BLaER1 (cell line): ENCODE data around the gene LSAMP.

Experiments used
- H3K27ac ChIP-seq: shearing (Covaris generic); formaldehyde crosslinking; 2 replicates; pipeline ENCODE4 v1.8.1; 2022
- H3K27me3 ChIP-seq: shearing (Covaris generic); formaldehyde crosslinking; 2 replicates; pipeline ENCODE4 v1.8.1; 2022
- H3K36me3 ChIP-seq: shearing (Covaris generic); formaldehyde crosslinking; 2 replicates; pipeline ENCODE4 v1.8.1; 2022
- H3K4me1 ChIP-seq: shearing (Covaris generic); formaldehyde crosslinking; 2 replicates; pipeline ENCODE4 v1.8.1; 2022
- H3K4me2 ChIP-seq: shearing (Covaris generic); formaldehyde crosslinking; 2 replicates; pipeline ENCODE4 v1.8.1; 2022
- H3K4me3 ChIP-seq: shearing (Covaris generic); formaldehyde crosslinking; 2 replicates; pipeline ENCODE4 v1.8.1; 2022
- H3K9ac ChIP-seq: shearing (Covaris generic); formaldehyde crosslinking; 2 replicates; pipeline ENCODE4 v1.8.1; 2022
- H3K9me3 ChIP-seq: shearing (Covaris generic); formaldehyde crosslinking; 2 replicates; pipeline ENCODE4 v1.8.1; 2022
- H4K20me1 ChIP-seq: shearing (Covaris generic); formaldehyde crosslinking; 2 replicates; pipeline ENCODE4 v1.8.1; 2022
- Cebpa-rat ChIP-seq: shearing (Covaris generic); IDR thresholded peaks from 2 replicates; pipeline ENCODE4 v1.8.1; 2022

LSAMP gene

GRCh38 chr3:116056280-116056679 lies 389.0 kb downstream of the LSAMP start:
- H3K9me3 ChIP-seq, result no peaks in the 10 kb centered on the region
- no peaks in the 10 kb centered on the region for H4K20me1 ChIP-seq
- H3K27me3 ChIP-seq, result no peaks in the 10 kb centered on the region
- no peak for TF ChIP-seq Cebpa-rat
- H3K9ac ChIP-seq, result no peak overlapping the region
- no peaks in the 10 kb centered on the region for H3K36me3 ChIP-seq
- H3K4me3 ChIP-seq, result no peak overlapping the region
- no peak overlapping the region for H3K27ac ChIP-seq
- no peaks in the 10 kb centered on the region for H3K4me1 ChIP-seq
- no peak overlapping the region for H3K4me2 ChIP-seq

GRCh38 chr3:116053017-116053416 lies 392.3 kb downstream of the LSAMP start:
- H3K27me3 ChIP-seq, result no peaks in the 10 kb centered on the region
- H3K27ac ChIP-seq, result no peak overlapping the region
- no peaks in the 10 kb centered on the region for H3K36me3 ChIP-seq
- H3K9ac ChIP-seq, result no peak overlapping the region
- no peaks in the 10 kb centered on the region for H3K4me1 ChIP-seq
- H4K20me1 ChIP-seq, result no peaks in the 10 kb centered on the region
- no peaks in the 10 kb centered on the region for H3K9me3 ChIP-seq
- H3K4me2 ChIP-seq, result no peak overlapping the region
- H3K4me3 ChIP-seq, result no peak overlapping the region
- no peak for TF ChIP-seq Cebpa-rat

GRCh38 chr3:116052602-116053001 lies 392.7 kb downstream of the LSAMP start:
- H3K27ac ChIP-seq, result no peak overlapping the region
- H3K4me2 ChIP-seq, result no peak overlapping the region
- H3K4me1 ChIP-seq, result no peaks in the 10 kb centered on the region
- no peaks in the 10 kb centered on the region for H3K27me3 ChIP-seq
- H3K4me3 ChIP-seq, result no peak overlapping the region
- H3K36me3 ChIP-seq, result no peaks in the 10 kb centered on the region
- H4K20me1 ChIP-seq, result no peaks in the 10 kb centered on the region
- H3K9ac ChIP-seq, result no peak overlapping the region
- no peaks in the 10 kb centered on the region for H3K9me3 ChIP-seq
- TF ChIP-seq Cebpa-rat, result no peak

GRCh38 chr3:116051586-116051985 lies 393.7 kb downstream of the LSAMP start:
- H3K4me1 ChIP-seq, result no peaks in the 10 kb centered on the region
- no peaks in the 10 kb centered on the region for H3K36me3 ChIP-seq
- TF ChIP-seq Cebpa-rat, result no peak
- H3K9me3 ChIP-seq, result no peaks in the 10 kb centered on the region
- no peak overlapping the region for H3K9ac ChIP-seq
- no peak overlapping the region for H3K4me2 ChIP-seq
- no peaks in the 10 kb centered on the region for H4K20me1 ChIP-seq
- no peaks in the 10 kb centered on the region for H3K27me3 ChIP-seq
- no peak overlapping the region for H3K4me3 ChIP-seq
- H3K27ac ChIP-seq, result no peak overlapping the region

GRCh38 chr3:116051040-116051439 lies 394.2 kb downstream of the LSAMP start:
- H3K4me2 ChIP-seq, result no peak overlapping the region
- H4K20me1 ChIP-seq, result no peaks in the 10 kb centered on the region
- no peak overlapping the region for H3K4me3 ChIP-seq
- H3K9ac ChIP-seq, result no peak overlapping the region
- no peaks in the 10 kb centered on the region for H3K4me1 ChIP-seq
- no peak overlapping the region for H3K27ac ChIP-seq
- no peaks in the 10 kb centered on the region for H3K36me3 ChIP-seq
- H3K27me3 ChIP-seq, result no peaks in the 10 kb centered on the region
- no peaks in the 10 kb centered on the region for H3K9me3 ChIP-seq
- TF ChIP-seq Cebpa-rat, result no peak

- Histone ChIP-seq H3K36me3 (no peaks in the 10 kb centered on the region), H3K4me1 (no peaks in the 10 kb centered on the region), H3K9ac (no peak overlapping the region), H4K20me1 (no peaks in the 10 kb centered on the region), H3K4me3 (no peak overlapping the region), H3K27ac (no peak overlapping the region), H3K9me3 (no peaks in the 10 kb centered on the region), H3K27me3 (no peaks in the 10 kb centered on the region), H3K4me2 (no peak overlapping the region)
- no peak for TF ChIP-seq Cebpa-rat
These were observed 394.9 kb downstream of the LSAMP start for GRCh38 chr3:116050311-116050915.

DNA sequence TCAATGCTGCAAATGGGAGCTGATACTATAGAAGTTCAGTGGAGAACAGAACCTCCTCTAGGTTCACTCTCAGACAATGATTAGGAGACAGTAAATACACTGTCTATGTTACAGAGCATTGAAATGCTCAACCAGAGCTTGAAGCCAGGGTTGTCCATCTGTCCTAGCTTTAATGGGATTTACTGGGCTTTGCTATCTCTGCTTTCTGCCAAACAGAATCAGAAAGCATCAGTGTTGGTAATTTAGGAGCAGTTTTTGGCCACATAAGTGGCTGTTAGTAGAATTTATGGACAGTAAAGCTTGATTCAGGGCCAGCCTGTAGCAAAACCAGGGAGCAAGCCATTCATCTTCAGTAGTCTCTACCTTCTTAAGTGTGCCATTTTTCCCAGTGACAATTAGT lies 396.3 kb downstream of the LSAMP start:
- Histone ChIP-seq H3K36me3 (no peaks in the 10 kb centered on the region), H3K9me3 (no peaks in the 10 kb centered on the region), H3K4me3 (no peak overlapping the region), H4K20me1 (no peaks in the 10 kb centered on the region), H3K9ac (no peak overlapping the region), H3K4me1 (no peaks in the 10 kb centered on the region), H3K27me3 (no peaks in the 10 kb centered on the region), H3K4me2 (no peak overlapping the region), H3K27ac (no peak overlapping the region)
- TF ChIP-seq Cebpa-rat, result no peak

DNA sequence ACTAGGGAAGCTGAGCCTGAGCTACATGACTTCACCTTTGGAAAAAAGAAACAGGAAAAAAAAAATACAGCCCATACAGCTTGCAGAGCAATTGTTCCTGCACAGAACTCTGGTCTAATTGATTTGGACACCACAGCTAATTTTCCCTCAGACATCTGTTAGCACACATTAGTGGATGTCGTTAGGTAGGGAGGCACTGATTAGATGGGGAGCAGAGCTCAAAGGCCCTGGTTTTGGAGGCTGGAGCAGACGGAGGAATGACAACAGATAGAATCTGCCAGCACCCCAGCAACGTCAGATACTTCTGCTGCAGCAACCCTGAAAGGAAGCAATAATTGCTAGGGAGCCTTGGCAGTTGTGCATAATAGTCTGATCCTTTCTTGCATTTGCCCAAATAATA lies 398.9 kb downstream of the LSAMP start:
- Histone ChIP-seq H3K9ac (no peak overlapping the region), H3K36me3 (no peaks in the 10 kb centered on the region), H3K4me3 (no peak overlapping the region), H3K27ac (no peak overlapping the region), H3K4me1 (no peaks in the 10 kb centered on the region), H4K20me1 (no peaks in the 10 kb centered on the region), H3K9me3 (no peaks in the 10 kb centered on the region), H3K4me2 (no peak overlapping the region), H3K27me3 (no peaks in the 10 kb centered on the region)
- no peak for TF ChIP-seq Cebpa-rat

DNA sequence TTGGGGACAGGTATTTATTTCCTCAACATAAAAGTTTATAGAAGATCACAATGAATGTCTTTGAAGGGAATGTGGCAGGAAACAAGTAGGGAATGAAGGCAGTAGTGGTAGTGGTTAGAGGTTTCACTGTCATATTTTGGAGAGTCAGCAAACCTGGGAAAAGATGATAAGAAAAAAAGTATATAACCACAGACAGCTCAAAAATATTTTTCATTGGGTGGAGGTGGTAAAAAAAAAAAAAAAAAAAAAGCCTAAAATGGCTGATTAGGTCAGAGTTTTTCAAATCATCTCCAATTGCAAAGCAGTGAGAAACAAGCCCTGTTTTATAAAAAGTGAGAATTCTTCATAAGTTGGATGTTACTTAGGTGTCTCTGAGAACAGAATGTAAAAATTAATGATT lies 400.0 kb downstream of the LSAMP start:
- Histone ChIP-seq H3K4me2 (no peak overlapping the region), H3K9ac (no peak overlapping the region), H3K27ac (no peak overlapping the region), H4K20me1 (no peaks in the 10 kb centered on the region), H3K4me1 (no peaks in the 10 kb centered on the region), H3K9me3 (no peaks in the 10 kb centered on the region), H3K27me3 (no peaks in the 10 kb centered on the region), H3K4me3 (no peak overlapping the region), H3K36me3 (no peaks in the 10 kb centered on the region)
- no peak for TF ChIP-seq Cebpa-rat

- no peak for TF ChIP-seq Cebpa-rat
These were observed 405.1 kb downstream of the LSAMP start for GRCh38 chr3:116040152-116040551.

GRCh38 chr3:116039651-116039985 lies 405.7 kb downstream of the LSAMP start:
- Histone ChIP-seq H3K4me2 (no peak overlapping the region), H3K36me3 (no peaks in the 10 kb centered on the region), H3K4me3 (no peak overlapping the region), H3K9me3 (no peaks in the 10 kb centered on the region), H4K20me1 (no peaks in the 10 kb centered on the region), H3K27me3 (no peaks in the 10 kb centered on the region), H3K9ac (no peak overlapping the region), H3K4me1 (no peaks in the 10 kb centered on the region), H3K27ac (no peak overlapping the region)
- TF ChIP-seq Cebpa-rat, result no peak

More at GRCh38 chr3:116040152-116040551, 405.1 kb downstream of the LSAMP start:
- no peaks in the 10 kb centered on the region for H3K9me3 ChIP-seq
- no peaks in the 10 kb centered on the region for H3K4me1 ChIP-seq
- no peaks in the 10 kb centered on the region for H4K20me1 ChIP-seq
- H3K9ac ChIP-seq, result no peak overlapping the region
- H3K4me3 ChIP-seq, result no peak overlapping the region
- no peak overlapping the region for H3K27ac ChIP-seq
- H3K36me3 ChIP-seq, result no peaks in the 10 kb centered on the region
- H3K27me3 ChIP-seq, result no peaks in the 10 kb centered on the region
- H3K4me2 ChIP-seq, result no peak overlapping the region
